ENCODE results near the gene CLDN9. TPM values are rescaled to one million over a fixed set of nuclear protein-coding genes. Genes with fewer than 3 reads are reported as not detected.
"Not testable (repeated sequence)": the region's sequence is repeated elsewhere in the genome, so short reads cannot be mapped to it uniquely, and the experiment has no call there.

The CLDN9 gene
- total RNA-seq, 1 donor from 2014 or later, result 3.5 TPM

DNA sequence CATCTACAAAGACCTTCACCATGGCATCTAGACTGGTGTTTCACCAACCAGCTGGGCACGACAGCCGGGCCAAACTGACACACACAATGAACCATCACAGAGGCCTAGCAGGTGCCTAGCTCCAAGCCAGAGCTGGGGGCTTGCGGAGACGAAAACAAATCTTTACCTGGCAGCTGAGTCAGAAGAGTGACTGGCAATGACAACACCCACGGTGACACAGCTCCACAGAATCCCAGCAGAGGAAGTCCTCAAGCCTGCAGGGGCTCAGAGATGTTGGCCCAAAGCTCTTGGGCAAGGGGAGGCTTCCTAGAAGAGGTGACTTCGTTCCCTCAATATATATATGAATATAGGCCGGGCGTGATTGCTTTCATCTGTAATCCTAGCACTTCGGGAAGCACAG lies 38.8 kb downstream of the CLDN9 start:
- TF ChIP-seq, protein P1, sequence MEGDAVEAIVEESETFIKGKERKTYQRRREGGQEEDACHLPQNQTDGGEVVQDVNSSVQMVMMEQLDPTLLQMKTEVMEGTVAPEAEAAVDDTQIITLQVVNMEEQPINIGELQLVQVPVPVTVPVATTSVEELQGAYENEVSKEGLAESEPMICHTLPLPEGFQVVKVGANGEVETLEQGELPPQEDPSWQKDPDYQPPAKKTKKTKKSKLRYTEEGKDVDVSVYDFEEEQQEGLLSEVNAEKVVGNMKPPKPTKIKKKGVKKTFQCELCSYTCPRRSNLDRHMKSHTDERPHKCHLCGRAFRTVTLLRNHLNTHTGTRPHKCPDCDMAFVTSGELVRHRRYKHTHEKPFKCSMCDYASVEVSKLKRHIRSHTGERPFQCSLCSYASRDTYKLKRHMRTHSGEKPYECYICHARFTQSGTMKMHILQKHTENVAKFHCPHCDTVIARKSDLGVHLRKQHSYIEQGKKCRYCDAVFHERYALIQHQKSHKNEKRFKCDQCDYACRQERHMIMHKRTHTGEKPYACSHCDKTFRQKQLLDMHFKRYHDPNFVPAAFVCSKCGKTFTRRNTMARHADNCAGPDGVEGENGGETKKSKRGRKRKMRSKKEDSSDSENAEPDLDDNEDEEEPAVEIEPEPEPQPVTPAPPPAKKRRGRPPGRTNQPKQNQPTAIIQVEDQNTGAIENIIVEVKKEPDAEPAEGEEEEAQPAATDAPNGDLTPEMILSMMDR (conservative IDR thresholded peaks at IDR 0.05; ENCODE audit: low read depth, low read length), result no peak
- no peak for DNase-seq (ENCODE audit: low read depth)
- H3K4me3 ChIP-seq (ENCODE audit: low read depth, low read length), result no peak overlapping the region

DNA sequence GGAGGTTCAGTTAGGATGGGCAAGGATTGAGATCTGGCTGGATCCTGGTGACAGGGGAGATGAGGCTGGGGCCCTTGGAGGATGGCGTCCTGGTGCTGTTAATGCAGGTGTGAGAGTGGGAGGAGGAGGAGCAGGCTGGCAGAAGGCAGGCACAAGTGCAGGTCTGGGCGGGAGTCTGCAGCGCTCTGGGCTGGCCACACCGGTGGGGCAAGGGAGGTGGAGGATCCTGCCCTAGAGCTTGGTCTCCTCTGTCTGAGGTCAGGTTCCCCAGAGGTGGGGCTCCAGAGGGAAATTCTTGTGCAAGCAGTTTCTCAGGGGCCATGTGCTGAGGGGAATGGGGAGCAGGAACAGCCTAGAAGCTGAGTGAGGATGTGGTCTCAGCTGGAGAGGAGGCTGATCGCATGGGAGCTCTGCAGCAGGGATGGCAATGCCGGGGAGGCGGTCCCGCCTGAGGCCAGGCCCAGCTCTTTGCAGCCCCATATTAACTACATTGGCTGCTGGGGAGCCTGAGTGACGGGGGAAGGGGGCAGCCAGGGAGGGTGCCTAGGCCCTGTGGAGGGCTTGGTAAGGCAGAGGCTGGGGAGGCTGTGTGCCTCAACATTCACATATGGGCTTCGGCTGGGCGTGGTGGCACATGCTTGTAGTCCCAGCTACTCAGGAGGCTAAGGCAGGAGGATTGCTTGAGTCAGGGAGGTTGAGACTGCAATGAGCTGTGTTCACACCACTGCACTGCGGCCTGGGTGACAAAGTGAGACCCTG lies 40.0 kb downstream of the CLDN9 start:
- not testable (repeated sequence) for DNase-seq (ENCODE audit: low read depth)

DNA sequence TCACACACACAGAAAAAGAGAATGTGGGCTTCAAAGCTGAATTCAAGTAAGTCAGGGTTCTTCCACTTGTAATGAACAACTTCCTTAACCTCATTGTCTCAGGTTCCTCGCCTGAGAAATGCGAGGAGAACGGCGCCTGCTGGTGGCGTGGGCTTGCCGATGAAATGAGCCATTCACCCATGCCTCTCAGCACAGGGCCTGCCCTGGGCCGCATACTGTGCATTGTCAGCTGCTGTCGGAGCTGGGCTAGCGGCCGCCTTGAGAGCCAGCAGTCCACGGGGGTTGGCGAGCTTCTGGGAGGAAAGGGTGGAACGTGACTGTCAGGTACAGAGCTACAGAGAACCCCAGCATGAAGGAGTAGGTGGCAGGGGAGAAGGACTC lies 40.6 kb downstream of the CLDN9 start:
- H3K4me3 ChIP-seq (ENCODE audit: low read depth, low read length); DNase-seq (ENCODE audit: low read depth): not testable (repeated sequence)

More for the DNA sequence above, 40.0 kb downstream of the CLDN9 start:
- H3K4me3 ChIP-seq (ENCODE audit: low read depth, low read length), result not testable (repeated sequence)

DNA sequence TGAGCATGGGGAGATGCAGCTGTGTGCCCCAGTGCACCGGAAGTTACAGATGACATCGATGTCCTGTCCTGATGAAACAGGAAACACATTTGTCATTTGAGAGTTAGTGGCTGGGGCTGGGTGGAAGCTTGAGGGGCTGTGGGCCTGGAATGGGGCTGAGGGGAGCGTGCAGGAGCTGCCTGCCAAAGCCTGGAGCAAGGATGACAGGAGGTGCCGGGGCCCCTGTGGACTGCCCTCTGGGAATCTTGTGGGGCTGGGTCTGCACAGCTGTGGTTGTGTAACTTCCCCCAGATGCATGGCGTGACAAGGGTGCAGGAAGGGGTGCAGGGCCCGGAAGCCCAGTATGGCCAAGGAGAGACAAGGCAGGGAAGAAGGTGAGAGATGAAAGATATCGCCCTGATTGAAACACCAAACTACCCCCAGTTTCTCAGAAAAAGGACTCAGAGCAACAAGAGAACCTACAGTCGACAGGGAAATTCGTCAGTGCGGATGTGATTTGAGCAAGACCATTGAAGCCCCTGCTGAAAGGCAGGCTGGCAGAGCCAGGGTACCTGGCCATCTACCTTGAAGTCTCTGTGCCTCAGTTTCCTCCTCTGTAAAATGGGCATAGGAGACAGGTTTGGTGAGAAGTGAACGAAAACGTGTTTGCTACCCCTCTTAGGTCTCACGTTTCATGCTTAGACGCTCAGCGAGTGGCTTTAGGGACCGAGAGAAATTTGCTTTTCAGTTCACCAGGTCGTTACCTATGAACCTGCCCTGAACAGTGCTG lies 42.4 kb downstream of the CLDN9 start:
- DNase-seq (ENCODE audit: low read depth), result no peak
- TF ChIP-seq, protein P1 (conservative IDR thresholded peaks at IDR 0.05; ENCODE audit: low read depth, low read length), result no peak
- H3K4me3 ChIP-seq (ENCODE audit: low read depth, low read length), result no peak overlapping the region

DNA sequence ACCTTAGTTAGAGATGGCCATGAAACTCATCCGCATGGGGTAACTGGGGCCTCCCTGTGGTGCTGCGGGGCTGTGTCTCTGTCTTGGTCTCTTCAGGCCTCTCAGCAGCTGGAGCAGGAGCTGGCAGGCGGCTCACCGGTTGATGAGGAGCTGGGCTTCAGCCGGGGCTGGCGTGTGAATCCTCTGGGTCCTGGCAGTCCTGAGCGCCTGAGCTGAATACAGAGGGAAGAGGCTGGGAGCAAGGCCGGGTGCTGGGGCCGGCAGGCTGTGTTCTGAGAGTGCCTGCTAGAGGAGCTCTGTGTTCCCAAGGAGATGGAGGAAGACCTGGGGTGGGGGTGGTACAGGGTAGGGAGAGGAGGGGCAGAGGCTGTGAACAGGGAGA lies 43.0 kb downstream of the CLDN9 start:
- not testable (repeated sequence) for H3K4me3 ChIP-seq (ENCODE audit: low read depth, low read length); DNase-seq (ENCODE audit: low read depth)

DNA sequence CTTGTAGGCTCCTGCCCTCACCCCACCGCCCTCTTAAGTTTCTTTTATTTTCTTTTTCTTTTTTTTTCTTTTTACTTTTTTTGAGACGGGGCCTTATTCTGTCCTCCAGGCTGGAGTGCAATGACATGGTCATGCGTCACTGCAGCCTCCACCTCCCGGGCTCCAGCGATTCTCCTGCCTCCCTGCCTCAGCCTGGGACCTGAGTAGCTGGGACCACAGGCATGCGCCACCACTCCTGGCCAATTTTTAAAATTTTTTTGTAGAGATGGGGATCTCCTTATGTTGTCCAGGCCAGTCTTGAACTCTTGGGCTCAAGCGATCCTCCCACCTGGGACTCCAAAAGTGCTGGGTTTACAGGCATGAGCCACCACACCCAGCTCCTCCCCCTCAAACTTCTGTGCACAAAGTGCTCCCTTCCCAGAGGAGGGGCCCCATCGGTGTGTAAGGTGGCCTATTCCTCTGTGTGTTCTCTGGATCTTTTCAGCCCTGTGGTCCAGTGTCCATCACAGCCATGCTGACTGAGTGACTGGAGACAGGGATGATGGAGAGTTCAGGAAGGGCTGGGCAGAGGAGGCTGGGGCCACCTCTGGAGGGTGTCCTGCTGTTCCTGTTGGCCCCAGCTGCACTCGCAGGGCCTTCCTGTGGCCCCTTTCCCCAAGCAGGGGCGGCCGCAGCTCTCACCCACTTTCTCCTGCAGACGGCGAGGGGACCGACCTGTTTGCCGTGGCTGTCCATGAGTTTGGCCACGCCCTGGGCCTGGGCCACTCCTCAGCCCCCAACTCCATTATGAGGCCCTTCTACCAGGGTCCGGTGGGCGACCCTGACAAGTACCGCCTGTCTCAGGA lies 43.8 kb downstream of the CLDN9 start:
- no peak for DNase-seq (ENCODE audit: low read depth)
- TF ChIP-seq, protein P1 (conservative IDR thresholded peaks at IDR 0.05; ENCODE audit: low read depth, low read length), result no peak
- H3K4me3 ChIP-seq (ENCODE audit: low read depth, low read length), result no peak overlapping the region

DNA sequence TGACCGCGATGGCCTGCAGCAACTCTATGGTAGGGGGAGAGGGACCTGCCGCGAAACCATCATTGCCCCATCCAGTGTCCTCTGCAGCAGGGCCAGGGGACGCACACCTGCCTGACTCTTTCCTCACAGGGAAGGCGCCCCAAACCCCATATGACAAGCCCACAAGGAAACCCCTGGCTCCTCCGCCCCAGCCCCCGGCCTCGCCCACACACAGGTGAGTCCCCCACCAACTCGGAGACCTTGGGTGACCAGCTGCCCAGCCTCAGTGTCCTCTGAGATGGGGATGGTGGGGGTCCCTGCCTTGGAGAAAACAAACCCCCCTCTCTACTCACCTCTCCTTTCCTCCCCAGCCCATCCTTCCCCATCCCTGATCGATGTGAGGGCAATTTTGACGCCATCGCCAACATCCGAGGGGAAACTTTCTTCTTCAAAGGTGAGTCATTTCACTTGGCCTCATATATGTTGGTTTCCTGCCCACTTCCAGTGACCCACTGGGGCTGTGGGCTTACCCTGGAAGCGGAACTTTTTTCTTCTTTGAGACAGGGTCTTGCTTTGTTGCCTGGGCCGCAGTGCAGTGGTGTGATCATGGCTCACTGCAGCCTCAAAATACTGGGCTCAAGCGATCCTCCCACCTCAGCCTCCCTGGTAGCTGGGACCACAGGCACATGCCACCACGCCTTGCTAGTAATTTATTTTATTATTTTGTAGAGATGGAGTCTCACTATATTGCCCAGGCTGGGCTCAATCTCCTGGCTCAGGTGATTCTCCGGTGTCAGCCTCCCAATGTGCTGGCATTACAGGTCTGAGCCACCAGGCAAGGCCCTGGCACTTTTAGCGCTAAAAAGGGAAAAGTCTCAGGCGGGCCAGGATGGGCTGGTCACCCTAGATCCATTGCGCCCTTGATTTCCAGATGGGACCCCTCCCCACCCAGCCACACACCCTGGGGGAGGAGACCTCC lies 44.7 kb downstream of the CLDN9 start:
- H3K4me3 ChIP-seq (ENCODE audit: low read depth, low read length), result peak overlapping the region; percentile 94
- TF ChIP-seq, protein P1 (conservative IDR thresholded peaks at IDR 0.05; ENCODE audit: low read depth, low read length), result no peak
- no peak for DNase-seq (ENCODE audit: low read depth)
